Activated CD4-positive, alpha-beta memory T cell treated with anti-CD3 and anti-CD28 coated beads for 36 hours (primary cell): ENCODE data around the gene FGF6. TPM values are rescaled to one million over a fixed set of nuclear protein-coding genes. Genes with fewer than 3 reads are reported as not detected.
"Not testable (repeated sequence)": the region's sequence is repeated elsewhere in the genome, so short reads cannot be mapped to it uniquely, and the experiment has no call there.

ENCODE experiments used
- CTCF ChIA-PET: fragments of 350-600 bp; sonication (Branson Sonifier 250); formaldehyde crosslinking; loops from one replicate; lab custom pipeline; 2021; ENCODE audit warnings: antibody characterized with exemption, inconsistent platforms; lab: Charles Lee
- POLR2A ChIA-PET: fragments of 350-600 bp; sonication (Branson Sonifier 250); formaldehyde crosslinking; loops from one replicate; lab custom pipeline; 2021; ENCODE audit warnings: antibody characterized with exemption; lab: Charles Lee
- DNase-seq: peaks from one replicate; pipeline ENCODE4 v3.0.0-alpha.2; 2020
- H3K27ac Mint-ChIP-seq: one replicate; pipeline ENCODE4 v1.8.0; 2021; ENCODE audit warnings: mixed read lengths
- H3K27me3 Mint-ChIP-seq: one replicate; pipeline ENCODE4 v1.8.0; 2021; ENCODE audit warnings: mixed read lengths
- H3K36me3 Mint-ChIP-seq: one replicate; pipeline ENCODE4 v1.8.0; 2021; ENCODE audit warnings: mixed read lengths
- H3K4me1 Mint-ChIP-seq: one replicate; pipeline ENCODE4 v1.8.0; 2021; ENCODE audit warnings: low read depth, mixed read lengths
- H3K4me3 Mint-ChIP-seq: one replicate; pipeline ENCODE4 v1.8.0; 2021; ENCODE audit warnings: mild to moderate bottlenecking, mixed read lengths
- H3K9me3 Mint-ChIP-seq: one replicate; pipeline ENCODE4 v1.8.0; 2021; ENCODE audit warnings: mixed read lengths
- intact Hi-C: fragments of 100-400 bp; cut with micrococcal nuclease; formaldehyde crosslinking; loops from one replicate; pipeline ENCODE4 v1.15.1; 2023
- total RNA-seq, 2 experiments: library from RNA; stranded (reverse); gene quantifications; one replicate each; pipeline ENCODE4 v1.2.3, GENCODE V29; 2021

FGF6 gene
- total RNA-seq, 2 experiments from 2014 or later: not detected

DNA sequence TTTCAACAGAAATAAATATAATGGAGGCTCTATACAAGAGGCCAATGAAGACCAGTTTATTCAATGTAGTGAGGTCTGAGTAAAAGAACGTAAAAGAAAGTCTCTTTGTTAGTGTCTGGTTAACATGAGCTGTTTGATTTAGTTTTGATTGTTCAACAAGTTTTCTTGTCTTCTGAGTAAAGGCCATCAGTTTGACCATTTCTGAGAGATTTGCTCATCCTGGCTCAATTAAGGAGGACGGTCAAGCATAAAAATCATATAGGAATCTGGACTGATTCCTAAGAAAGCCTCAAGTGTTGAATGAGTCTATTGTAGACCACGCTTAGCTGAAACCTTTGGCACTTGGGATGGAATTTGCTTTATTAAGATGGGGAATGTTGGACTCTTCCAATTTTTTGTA, 33.6 kb downstream of the FGF6 start:
- Mint-ChIP-seq H3K27me3 (peaks cover 14% of the 10 kb centered on the region), H3K4me1 (peaks cover 9% of the 10 kb centered on the region), H3K27ac (no peak overlapping the region), H3K9me3 (no peaks in the 10 kb centered on the region), H3K36me3 (no peaks in the 10 kb centered on the region), H3K4me3 (no peak overlapping the region)
- CTCF ChIA-PET: interaction anchor here (1.2 to 1.4 kb wide), 2 partner anchors 9 to 10 kb away, joined by 6 to 7 read pairs; no protein-coding TSS in a partner anchor
- POLR2A ChIA-PET: no interaction called here
- no peak for DNase-seq
- intact Hi-C loops: no loop called here

GRCh38 chr12:4407136-4407535, 38.5 kb downstream of the FGF6 start:
- intact Hi-C loops: no loop called here
- no peaks in the 10 kb centered on the region for H3K9me3 Mint-ChIP-seq
- ChIA-PET CTCF (interaction anchor here (1.2 kb wide), 1 partner anchor 14 kb away, joined by 3 read pairs; no protein-coding TSS in a partner anchor), POLR2A (no interaction called here)
- H3K4me3 Mint-ChIP-seq: no peak overlapping the region
- DNase-seq: no peak
- H3K36me3 Mint-ChIP-seq: no peaks in the 10 kb centered on the region
- peaks cover 2% of the 10 kb centered on the region for H3K27me3 Mint-ChIP-seq
- no peaks in the 10 kb centered on the region for H3K4me1 Mint-ChIP-seq
- H3K27ac Mint-ChIP-seq: no peak overlapping the region

DNA sequence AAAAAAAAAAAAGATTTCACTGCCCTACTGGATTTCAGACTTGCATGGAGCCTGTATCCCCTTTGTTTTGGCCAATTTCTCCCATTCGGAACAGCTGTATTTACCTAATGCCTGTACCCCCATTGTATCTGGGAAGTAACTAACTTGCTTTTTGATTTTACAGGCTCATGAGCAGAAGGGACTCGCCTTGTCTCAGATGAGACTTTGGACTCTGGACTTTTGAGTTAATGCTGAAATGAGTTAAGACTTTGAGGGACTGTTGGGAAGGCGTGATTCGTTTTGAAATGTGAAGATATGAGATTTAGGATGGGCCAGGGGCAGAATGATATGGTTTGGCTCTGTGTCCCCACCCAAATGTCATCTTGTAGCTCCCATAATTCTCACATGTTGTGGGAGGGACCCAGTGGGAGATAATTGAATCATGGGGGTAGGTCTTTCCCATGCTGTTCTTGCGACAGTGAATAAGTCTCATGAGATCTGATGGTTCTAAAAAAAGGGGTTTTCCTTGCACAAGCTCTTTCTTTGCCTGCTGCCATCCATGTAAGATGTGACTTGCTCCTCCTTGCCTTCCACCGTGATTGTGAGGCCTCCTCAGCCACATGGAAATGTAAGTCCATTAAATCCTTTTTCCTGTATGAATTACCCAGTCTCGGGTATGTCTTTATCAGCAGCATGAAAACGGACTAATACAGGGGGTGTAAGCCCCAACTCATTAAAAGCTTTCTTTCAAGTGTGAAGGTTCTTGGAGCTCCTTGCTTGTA, 40.6 kb downstream of the FGF6 start:
- DNase-seq, intact Hi-C loops, H3K4me1 Mint-ChIP-seq, POLR2A ChIA-PET, H3K9me3 Mint-ChIP-seq, H3K36me3 Mint-ChIP-seq, H3K27me3 Mint-ChIP-seq, H3K4me3 Mint-ChIP-seq, H3K27ac Mint-ChIP-seq: not testable (repeated sequence)
- CTCF ChIA-PET: interaction anchor here (1.2 kb wide), 1 partner anchor 16 kb away, joined by 3 read pairs; no protein-coding TSS in a partner anchor

DNA sequence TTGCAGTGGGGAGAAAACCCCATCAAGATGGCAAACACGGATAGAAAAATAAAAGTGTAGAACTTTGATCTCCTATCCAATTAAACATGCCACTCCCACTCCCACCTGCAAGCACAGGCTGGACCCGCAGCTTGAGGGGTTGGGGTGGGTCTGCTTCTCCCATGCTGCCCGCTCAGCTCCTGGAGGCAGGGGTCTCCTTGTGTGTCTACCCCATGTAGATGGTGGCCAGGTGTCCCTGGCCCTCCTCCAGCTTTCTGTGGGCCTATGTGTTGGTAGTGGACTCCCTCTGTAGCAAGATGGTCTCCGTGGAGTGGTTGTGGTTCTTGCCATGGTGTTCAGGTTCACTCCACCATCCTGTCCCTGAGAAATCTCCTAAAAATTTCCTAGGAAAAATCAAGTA, 42.6 kb downstream of the FGF6 start:
- no peak overlapping the region for H3K4me3 Mint-ChIP-seq
- no peak overlapping the region for H3K27ac Mint-ChIP-seq
- peaks cover 13% of the 10 kb centered on the region for H3K27me3 Mint-ChIP-seq
- H3K9me3 Mint-ChIP-seq: no peaks in the 10 kb centered on the region
- intact Hi-C loops: no loop called here
- POLR2A ChIA-PET: no interaction called here
- CTCF ChIA-PET: interaction anchor here (1.0 kb wide), 1 partner anchor 151 kb away, joined by 3 read pairs; no protein-coding TSS in a partner anchor
- DNase-seq: no peak
- no peaks in the 10 kb centered on the region for H3K4me1 Mint-ChIP-seq
- H3K36me3 Mint-ChIP-seq: no peaks in the 10 kb centered on the region

GRCh38 chr12:4401117-4401516, 44.5 kb downstream of the FGF6 start:
- intact Hi-C loops: no loop called here
- POLR2A ChIA-PET: no interaction called here
- CTCF ChIA-PET: no interaction called here
- Mint-ChIP-seq H3K36me3 (no peaks in the 10 kb centered on the region), H3K4me1 (no peaks in the 10 kb centered on the region), H3K27me3 (peaks cover 13% of the 10 kb centered on the region), H3K9me3 (no peaks in the 10 kb centered on the region), H3K4me3 (no peak overlapping the region), H3K27ac (no peak overlapping the region)
- no peak for DNase-seq

GRCh38 chr12:4395818-4396217, 49.8 kb downstream of the FGF6 start:
- ChIA-PET POLR2A (no interaction called here), CTCF (interaction anchor here (1.2 kb wide), 1 partner anchor 25 kb away, joined by 4 read pairs; no protein-coding TSS in a partner anchor)
- no peaks in the 10 kb centered on the region for H3K9me3 Mint-ChIP-seq
- H3K27me3 Mint-ChIP-seq: peaks cover 27% of the 10 kb centered on the region
- H3K36me3 Mint-ChIP-seq: no peaks in the 10 kb centered on the region
- no peak overlapping the region for H3K27ac Mint-ChIP-seq
- H3K4me1 Mint-ChIP-seq: no peaks in the 10 kb centered on the region
- no peak for DNase-seq
- no peak overlapping the region for H3K4me3 Mint-ChIP-seq
- intact Hi-C loops: no loop called here

DNA sequence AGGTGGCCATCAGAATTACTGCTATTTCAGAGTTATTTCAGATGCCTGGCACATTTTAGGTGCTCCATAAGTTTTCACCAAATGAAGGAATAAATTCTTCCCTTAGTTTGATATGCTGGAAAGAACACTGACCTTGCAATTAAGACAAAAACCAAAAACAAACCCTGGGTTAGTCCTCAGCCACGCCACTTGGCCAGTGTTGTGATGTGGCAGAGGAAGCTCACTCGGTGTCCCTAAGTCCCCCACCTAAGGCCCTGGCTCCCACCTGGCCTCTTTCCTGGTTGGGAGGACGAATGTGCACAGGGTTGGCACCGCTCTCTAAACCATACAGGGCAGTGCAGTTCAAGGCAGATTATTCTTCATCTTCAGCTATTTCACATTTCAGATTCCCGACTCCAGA, 52.4 kb downstream of the FGF6 start:
- no peak overlapping the region for H3K4me3 Mint-ChIP-seq
- CTCF ChIA-PET: no interaction called here
- no peaks in the 10 kb centered on the region for H3K36me3 Mint-ChIP-seq
- peaks cover 24% of the 10 kb centered on the region for H3K27me3 Mint-ChIP-seq
- POLR2A ChIA-PET: no interaction called here
- intact Hi-C loops: no loop called here
- no peak overlapping the region for H3K27ac Mint-ChIP-seq
- no peaks in the 10 kb centered on the region for H3K4me1 Mint-ChIP-seq
- no peak for DNase-seq
- no peaks in the 10 kb centered on the region for H3K9me3 Mint-ChIP-seq

DNA sequence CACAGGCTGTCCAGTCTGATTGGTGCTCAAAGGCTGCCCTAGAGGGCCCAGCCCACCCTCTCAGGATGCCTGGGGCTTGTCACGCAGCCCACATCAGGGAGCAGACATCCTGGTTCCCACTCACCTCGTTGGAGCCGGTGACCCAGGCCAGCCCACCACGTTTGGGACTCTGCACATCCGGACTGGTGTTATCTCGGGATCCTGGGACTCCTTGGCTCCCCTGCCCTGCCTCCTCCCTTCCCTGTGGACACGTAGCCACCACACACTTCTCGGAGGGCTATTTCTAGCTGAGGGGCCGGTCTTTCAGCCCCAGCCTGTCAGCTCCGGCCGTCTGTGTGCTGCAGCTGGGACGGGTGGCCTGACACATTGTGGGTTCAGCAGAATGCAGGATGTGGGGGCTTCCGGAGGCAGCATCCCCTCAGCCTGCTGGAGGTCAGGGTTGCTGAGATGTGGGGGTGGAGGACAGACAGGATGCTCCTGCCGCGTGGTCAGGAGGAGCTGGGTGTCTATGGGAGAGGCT, 53.3 kb downstream of the FGF6 start:
- intact Hi-C loops: no loop called here
- Mint-ChIP-seq H3K9me3 (no peaks in the 10 kb centered on the region), H3K27ac (no peak overlapping the region), H3K4me3 (no peak overlapping the region), H3K36me3 (no peaks in the 10 kb centered on the region), H3K4me1 (no peaks in the 10 kb centered on the region), H3K27me3 (peaks cover 23% of the 10 kb centered on the region)
- DNase-seq: no peak
- POLR2A ChIA-PET: no interaction called here
- CTCF ChIA-PET: no interaction called here

DNA sequence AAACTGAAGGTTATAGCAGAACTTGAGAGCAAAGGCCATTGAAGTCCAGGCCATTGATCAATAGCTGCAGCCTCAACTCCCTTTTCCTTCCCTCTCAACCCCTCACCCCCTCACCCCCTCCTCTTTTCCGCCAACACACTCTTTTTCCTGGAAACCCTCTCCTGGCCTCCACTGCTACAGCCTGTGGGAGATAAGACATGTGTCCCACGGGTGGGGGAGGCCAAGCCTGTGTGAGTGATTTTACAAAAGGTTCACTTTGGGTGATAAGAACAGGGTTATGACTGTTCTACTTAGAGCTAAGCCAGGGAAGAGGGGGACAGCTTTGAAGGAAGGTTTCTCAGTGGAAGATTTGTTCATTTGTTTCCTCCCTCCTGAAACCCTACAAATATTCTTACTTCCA, 57.0 kb downstream of the FGF6 start:
- Mint-ChIP-seq H3K4me1 (no peaks in the 10 kb centered on the region), H3K27ac (no peak overlapping the region), H3K4me3 (no peak overlapping the region), H3K27me3 (peaks cover 10% of the 10 kb centered on the region), H3K9me3 (no peaks in the 10 kb centered on the region), H3K36me3 (no peaks in the 10 kb centered on the region)
- ChIA-PET CTCF (interaction anchor here (0.7 kb wide), 1 partner anchor 10 kb away, joined by 3 read pairs; no protein-coding TSS in a partner anchor), POLR2A (no interaction called here)
- no peak for DNase-seq
- intact Hi-C loops: no loop called here

- Mint-ChIP-seq H3K9me3 (no peaks in the 10 kb centered on the region), H3K27me3 (peaks cover 6% of the 10 kb centered on the region), H3K27ac (no peak overlapping the region), H3K36me3 (no peaks in the 10 kb centered on the region), H3K4me1 (no peaks in the 10 kb centered on the region), H3K4me3 (no peak overlapping the region)
- POLR2A ChIA-PET: no interaction called here
- CTCF ChIA-PET: no interaction called here
- intact Hi-C loops: no loop called here
- no peak for DNase-seq
These were observed 57.6 kb downstream of the FGF6 start for GRCh38 chr12:4388032-4388431.

DNA sequence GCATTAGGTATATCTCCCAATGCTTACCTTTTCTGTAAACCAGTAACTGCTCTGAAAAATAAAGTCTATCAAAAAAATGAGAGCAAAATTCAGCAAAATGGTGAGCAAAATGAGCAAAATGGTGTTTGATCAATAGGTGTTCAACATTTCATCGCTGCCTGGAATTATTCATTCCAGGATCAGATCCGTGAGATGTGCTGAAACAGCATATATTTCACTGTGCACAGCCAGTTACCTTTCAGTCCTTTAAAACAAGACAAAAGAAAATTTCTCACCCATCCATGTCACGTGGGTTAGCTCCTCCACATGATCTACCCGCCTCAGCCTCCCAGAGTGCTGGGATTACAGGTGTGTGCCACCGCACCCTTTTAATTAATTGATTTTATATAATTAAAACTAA, 58.0 kb downstream of the FGF6 start:
- CTCF ChIA-PET: no interaction called here

DNA sequence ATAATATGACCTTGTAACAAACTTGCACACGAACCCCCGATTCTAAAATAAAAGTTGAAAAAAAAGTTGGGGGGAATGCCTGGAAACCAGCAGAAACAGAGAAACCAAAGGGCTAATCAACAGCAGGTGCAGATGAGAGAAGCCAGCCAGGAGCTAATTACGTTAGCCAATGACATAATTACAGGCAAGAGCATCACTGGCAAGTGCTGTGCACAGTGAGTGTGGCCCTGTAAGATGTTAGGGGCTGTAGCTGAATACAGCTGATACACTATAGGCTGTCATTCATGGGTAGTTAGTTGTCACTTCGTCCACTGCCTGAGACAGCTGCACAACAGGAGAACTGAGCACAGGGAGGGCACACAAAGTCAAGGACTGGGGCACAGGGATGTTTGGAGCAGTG, 58.8 kb downstream of the FGF6 start:
- Mint-ChIP-seq H3K4me3 (no peak overlapping the region), H3K9me3 (no peaks in the 10 kb centered on the region), H3K27me3 (no peaks in the 10 kb centered on the region), H3K27ac (no peak overlapping the region), H3K36me3 (no peaks in the 10 kb centered on the region), H3K4me1 (no peaks in the 10 kb centered on the region)
- ChIA-PET POLR2A (no interaction called here), CTCF (no interaction called here)
- intact Hi-C loops: no loop called here
- DNase-seq: no peak

More for the DNA sequence above, 58.0 kb downstream of the FGF6 start:
- H3K27ac Mint-ChIP-seq: no peak overlapping the region
- intact Hi-C loops: no loop called here
- no peak overlapping the region for H3K4me3 Mint-ChIP-seq
- no peaks in the 10 kb centered on the region for H3K36me3 Mint-ChIP-seq
- DNase-seq: no peak
- no peaks in the 10 kb centered on the region for H3K4me1 Mint-ChIP-seq
- POLR2A ChIA-PET: no interaction called here
- no peaks in the 10 kb centered on the region for H3K9me3 Mint-ChIP-seq
- H3K27me3 Mint-ChIP-seq: peaks cover 3% of the 10 kb centered on the region
